Mesenteric fat pad (tissue), 1 donor: ENCODE results near the gene PRDM16. TPM values are rescaled to one million over a fixed set of nuclear protein-coding genes. Genes with fewer than 3 reads are reported as not detected.

Experiments
- DNase-seq: peaks from one replicate; pipeline ENCODE4 v3.0.0-alpha.2; 2020; ENCODE audit warnings: low spot score
- total RNA-seq: library from RNA; stranded (reverse); fragmentation: NEBNext Ultra II Directional; extraction: Animal tissue kit (Norgen Biotek cat#: 25700); gene quantifications from one replicate; pipeline ENCODE4 v1.2.1, GENCODE V29; 2021
- donor health status: DM: yes; HTN: yes; CAD: no.

The PRDM16 gene
- total RNA-seq, 1 donor from 2014 or later: 3.9 TPM

GRCh38 chr1:3348196-3348865 lies 279.3 kb downstream of the PRDM16 start:
- DNase-seq: no peak

GRCh38 chr1:3349161-3349967 lies 280.4 kb downstream of the PRDM16 start:
- no peak for DNase-seq

- no peak for DNase-seq
Observed at GRCh38 chr1:3349968-3350299, 280.9 kb downstream of the PRDM16 start.

GRCh38 chr1:3350506-3351261 lies 281.7 kb downstream of the PRDM16 start:
- no peak for DNase-seq

- no peak for DNase-seq
Observed at GRCh38 chr1:3351449-3352298, 282.7 kb downstream of the PRDM16 start.

- DNase-seq: no peak
Observed at GRCh38 chr1:3352299-3352951, 283.4 kb downstream of the PRDM16 start.

- no peak for DNase-seq
Observed at GRCh38 chr1:3352952-3353331, 283.9 kb downstream of the PRDM16 start.

GRCh38 chr1:3353876-3354275 lies 284.9 kb downstream of the PRDM16 start:
- DNase-seq: no peak

- DNase-seq: no peak
Observed at GRCh38 chr1:3355089-3355488, 286.1 kb downstream of the PRDM16 start.

- no peak for DNase-seq
Observed at GRCh38 chr1:3355894-3356826, 287.2 kb downstream of the PRDM16 start.

- DNase-seq: no peak
Observed at GRCh38 chr1:3356827-3357460, 287.9 kb downstream of the PRDM16 start.

GRCh38 chr1:3357526-3358297 lies 288.7 kb downstream of the PRDM16 start:
- no peak for DNase-seq

- no peak for DNase-seq
Observed at GRCh38 chr1:3359351-3359750, 290.3 kb downstream of the PRDM16 start.

- no peak for DNase-seq
Observed at GRCh38 chr1:3359756-3360440, 290.9 kb downstream of the PRDM16 start.

GRCh38 chr1:3360646-3361257 lies 291.7 kb downstream of the PRDM16 start:
- no peak for DNase-seq

GRCh38 chr1:3363023-3363422 lies 294.0 kb downstream of the PRDM16 start:
- DNase-seq: no peak

- DNase-seq: no peak
Observed at GRCh38 chr1:3363756-3364155, 294.8 kb downstream of the PRDM16 start.
